B cell (primary cell): ENCODE results near the gene NAV2. TPM values are rescaled to one million over a fixed set of nuclear protein-coding genes. Genes with fewer than 3 reads are reported as not detected.

Experiments
- ATAC-seq: fragments of 200-7000 bp; cut with Tn5 transposase; one replicate; pipeline ENCODE4 v1.10.0; 2021; ENCODE audit warnings: low read depth, mild to moderate bottlenecking, moderate number of reproducible peaks, moderate library complexity
- CTCF ChIA-PET: fragments of 350-600 bp; sonication (Branson Sonifier 250); formaldehyde crosslinking; loops from one replicate; lab custom pipeline; 2021; ENCODE audit warnings: antibody characterized with exemption, inconsistent platforms; lab: Charles Lee
- POLR2A ChIA-PET: fragments of 350-600 bp; sonication (Branson Sonifier 250); formaldehyde crosslinking; loops from one replicate; lab custom pipeline; 2021; ENCODE audit warnings: antibody characterized with exemption; lab: Charles Lee
- DNase-seq: peaks from one replicate; pipeline ENCODE4 v3.0.0; 2013
- H2AFZ ChIP-seq: 2 replicates; pipeline ENCODE4 v1.6.1; 2012; ENCODE audit warnings: mild to moderate bottlenecking, low read depth, low read length; ENCODE audit not compliant: insufficient read depth, poor library complexity, severe bottlenecking
- H3K27ac ChIP-seq, 2 donors: 1 replicate in 1 of 2; 2 replicates in 1 of 2; pipeline ENCODE4 v1.5.1; 2012 to 2013; ENCODE audit warnings: low read length in 2 of 2, mild to moderate bottlenecking in 2 of 2, moderate library complexity in 1 of 2
- H3K27me3 ChIP-seq, 4 experiments: fragments of 200-600 bp in 1 of 4; sonication (generic) in 1 of 4; replicated peaks in 1 of 4; 1 replicate in 2 of 4; 2 replicates in 2 of 4; pipeline versions ENCODE4 v1.6.1 to v1.7.0; 2013 to 2016; ENCODE audit warnings: low read length in 3 of 4, mild to moderate bottlenecking in 2 of 4, mixed read lengths in 1 of 4, moderate library complexity in 1 of 4; ENCODE audit not compliant: insufficient read depth in 4 of 4, control insufficient read depth in 3 of 4; ENCODE audit errors: control extremely low read depth in 1 of 4
- H3K36me3 ChIP-seq, 2 experiments: replicated peaks in 1 of 2; 1 replicate in 1 of 2; 2 replicates in 1 of 2; pipeline versions ENCODE4 v1.6.1 to v1.7.1; 2013; ENCODE audit warnings: low read length in 1 of 2; ENCODE audit not compliant: insufficient read depth in 2 of 2, control insufficient read depth in 1 of 2; ENCODE audit errors: control extremely low read depth in 1 of 2, extremely low read depth in 1 of 2
- H3K4me1 ChIP-seq, 2 donors: fragments of 200-600 bp in 1 of 2; sonication (generic) in 1 of 2; 1 replicate in 1 of 2; 2 replicates in 1 of 2; pipeline versions ENCODE4 v1.5.1 to v1.6.1; 2013 to 2017; ENCODE audit warnings: low read length in 2 of 2; ENCODE audit not compliant: control insufficient read depth in 2 of 2, insufficient read depth in 2 of 2
- H3K4me2 ChIP-seq: replicated peaks from 2 replicates; pipeline ENCODE3; 2012; ENCODE audit warnings: mild to moderate bottlenecking, low read depth, low read length; ENCODE audit not compliant: poor library complexity, severe bottlenecking
- H3K4me3 ChIP-seq, 5 experiments: fragments of 200-600 bp in 1 of 5; sonication (generic) in 1 of 5; 1 replicate in 3 of 5; 2 replicates in 2 of 5; pipeline versions ENCODE4 v1.5.1 to v1.7.0; 2011 to 2016; ENCODE audit warnings: low read length in 4 of 5, mild to moderate bottlenecking in 4 of 5, low read depth in 2 of 5, control low read depth in 1 of 5, moderate library complexity in 1 of 5; ENCODE audit not compliant: insufficient read depth in 1 of 5; ENCODE audit errors: control extremely low read depth in 1 of 5, extremely low read depth in 1 of 5
- H3K79me2 ChIP-seq: fragments of 200-600 bp; sonication (generic); one replicate; pipeline ENCODE4 v1.6.0; 2016; ENCODE audit warnings: low read length; ENCODE audit not compliant: control insufficient read depth, insufficient read depth
- H3K9ac ChIP-seq: fragments of 200-600 bp; sonication (generic); 2 replicates; pipeline ENCODE4 v1.6.1; 2017; ENCODE audit warnings: mild to moderate bottlenecking, low read length, moderate library complexity
- H3K9me3 ChIP-seq, 3 donors: one replicate each; pipeline versions ENCODE4 v1.6.1 to v1.7.1; 2013; ENCODE audit warnings: low read length in 2 of 3; ENCODE audit not compliant: control insufficient read depth in 2 of 3, insufficient read depth in 1 of 3; ENCODE audit errors: control extremely low read depth in 1 of 3
- H4K20me1 ChIP-seq: 2 replicates; pipeline ENCODE4 v1.6.0; 2012; ENCODE audit warnings: mild to moderate bottlenecking, low read length; ENCODE audit not compliant: insufficient read depth, control insufficient read depth, poor library complexity, severe bottlenecking
- H3K27ac Mint-ChIP-seq: one replicate; pipeline ENCODE4 v1.8.0; 2021; ENCODE audit warnings: mixed read lengths
- H3K27me3 Mint-ChIP-seq: one replicate; pipeline ENCODE4 v1.8.0; 2021; ENCODE audit warnings: mixed read lengths
- H3K4me1 Mint-ChIP-seq: one replicate; pipeline ENCODE4 v1.8.0; 2021; ENCODE audit warnings: mixed read lengths
- H3K4me3 Mint-ChIP-seq: one replicate; pipeline ENCODE4 v1.8.0; 2021; ENCODE audit warnings: mixed read lengths
- H3K9me3 Mint-ChIP-seq: one replicate; pipeline ENCODE4 v1.8.0; 2022; ENCODE audit warnings: mixed read lengths; ENCODE audit not compliant: insufficient read depth
- CTCF ChIP-seq: fragments of 200-600 bp; IDR thresholded peaks from one replicate; pipeline ENCODE4 v1.8.0; 2022; ENCODE audit warnings: antibody characterized with exemption, mild to moderate bottlenecking
- EZH2 ChIP-seq: IDR thresholded peaks from 2 replicates; pipeline ENCODE4 v1.6.1; 2012; ENCODE audit warnings: borderline replicate concordance, low read depth, mild to moderate bottlenecking, moderate library complexity, low read length; ENCODE audit not compliant: insufficient read depth, poor library complexity, severe bottlenecking
- WGBS: methylation state at CpG from one replicate; pipeline ENCODE4 v1.1.5; 2013; ENCODE audit warnings: missing lambda C conversion rate; ENCODE audit not compliant: insufficient coverage; 5-methylcytosine and 5-hydroxymethylcytosine counted together
- intact Hi-C: fragments of 100-400 bp; cut with micrococcal nuclease; formaldehyde crosslinking; loops from one replicate; pipeline ENCODE4 v1.10.0; 2022
- polyA plus RNA-seq: library from polyadenylated mRNA; depleted of rRNA; stranded (reverse); fragments of >200 nt; gene quantifications from 2 replicates; pipeline ENCODE4 v1.2.3, GENCODE V29; 2012
- total RNA-seq, 2 donors: library from RNA; stranded (reverse); fragments of 120-200 nt in 1 of 2; gene quantifications; 1 replicate in 1 of 2; 2 replicates in 1 of 2; pipeline versions ENCODE4 v1.2.3 to v1.2.4, GENCODE V29; 2013 to 2022

The NAV2 gene
- total and polyA plus RNA-seq, 2 donors (not counting 1 experiment from before 2014, with no cell fraction given) = 0.82 to 22.2 TPM

GRCh38 chr11:20049231-20049630 is 336.6 kb downstream of the NAV2 start:
- no peak for DNase-seq
- CTCF ChIA-PET = no interaction called here

GRCh38 chr11:20050048-20050447 is 337.4 kb downstream of the NAV2 start:
- no peak overlapping the region for H2AFZ ChIP-seq
- H3K27me3 ChIP-seq = no peaks in the 10 kb centered on the region
- H3K9ac ChIP-seq = no peak overlapping the region
- WGBS = 97% methylated on average over 4 of the region's 4 CpGs
- ATAC-seq = no peak
- no peak overlapping the region for H3K27ac Mint-ChIP-seq
- H3K27ac ChIP-seq = no peak overlapping the region
- H3K4me1 Mint-ChIP-seq = peaks cover 9% of the 10 kb centered on the region
- DNase-seq = no peak
- peaks cover 8 to 9% of the 10 kb centered on the region in 2 donors for H3K4me1 ChIP-seq
- no peaks in the 10 kb centered on the region for H3K9me3 ChIP-seq
- H3K9me3 Mint-ChIP-seq = no peaks in the 10 kb centered on the region
- intact Hi-C loops = no loop called here
- ChIA-PET CTCF (interaction anchor here (1.7 kb wide), 1 partner anchor 8 kb away, joined by 3 read pairs; no protein-coding TSS in a partner anchor), POLR2A (no interaction called here)
- no peak overlapping the region for H3K4me3 ChIP-seq
- no peaks in the 10 kb centered on the region for H4K20me1 ChIP-seq
- no peak overlapping the region for H3K4me2 ChIP-seq
- H3K36me3 ChIP-seq = no peaks in the 10 kb centered on the region
- no peak overlapping the region for H3K4me3 Mint-ChIP-seq
- H3K79me2 ChIP-seq = no peaks in the 10 kb centered on the region
- no peak for TF ChIP-seq EZH2
- TF ChIP-seq CTCF = no peak
- no peaks in the 10 kb centered on the region for H3K27me3 Mint-ChIP-seq

More at GRCh38 chr11:20049231-20049630, 336.6 kb downstream of the NAV2 start:
- Mint-ChIP-seq H3K4me3 (no peak overlapping the region), H3K4me1 (peaks cover 9% of the 10 kb centered on the region), H3K9me3 (no peaks in the 10 kb centered on the region), H3K27me3 (no peaks in the 10 kb centered on the region), H3K27ac (no peak overlapping the region)
- Histone ChIP-seq H3K9me3 (no peaks in the 10 kb centered on the region), H2AFZ (no peak overlapping the region), H3K79me2 (no peaks in the 10 kb centered on the region), H4K20me1 (no peaks in the 10 kb centered on the region), H3K36me3 (no peaks in the 10 kb centered on the region), H3K4me1 (peaks cover 8 to 9% of the 10 kb centered on the region in 2 donors), H3K9ac (no peak overlapping the region), H3K4me3 (no peak overlapping the region), H3K27me3 (no peaks in the 10 kb centered on the region), H3K4me2 (no peak overlapping the region), H3K27ac (no peak overlapping the region)
- TF ChIP-seq EZH2 = no peak
- no peak for TF ChIP-seq CTCF
- POLR2A ChIA-PET = no interaction called here
- no CpG with 5 or more reads among the region's 2 CpGs for WGBS
- intact Hi-C loops = no loop called here
- ATAC-seq = no peak
